ENCODE results near the gene PDZRN3. TPM values are rescaled to one million over a fixed set of nuclear protein-coding genes. Genes with fewer than 3 reads are reported as not detected.

The PDZRN3 gene
- total and polyA plus RNA-seq, 2 of the 13 experiments (the other 11 are each of a cell fraction or from before 2014, with no cell fraction given): not detected

- no peaks in the 10 kb centered on the region for H3K4me1 ChIP-seq (ENCODE audit: insufficient read depth, low read length)
- H3K4me3 ChIP-seq (replicated peaks in 1 of 3; ENCODE audit: insufficient read depth in 1 of 3, low read depth in 2 of 3, low read length in 3 of 3): no peak overlapping the region
- H4K20me1 ChIP-seq (ENCODE audit: insufficient read depth, low read length): no peaks in the 10 kb centered on the region
- TF ChIP-seq CC2D1A (CRISPR knock-in tag; IDR thresholded peaks at IDR 0.05): no peak
- TF ChIP-seq AGO2 (optimal IDR thresholded peaks at IDR 0.05; ENCODE audit: low read depth, low read length): no peak
- TF ChIP-seq, protein P1, sequence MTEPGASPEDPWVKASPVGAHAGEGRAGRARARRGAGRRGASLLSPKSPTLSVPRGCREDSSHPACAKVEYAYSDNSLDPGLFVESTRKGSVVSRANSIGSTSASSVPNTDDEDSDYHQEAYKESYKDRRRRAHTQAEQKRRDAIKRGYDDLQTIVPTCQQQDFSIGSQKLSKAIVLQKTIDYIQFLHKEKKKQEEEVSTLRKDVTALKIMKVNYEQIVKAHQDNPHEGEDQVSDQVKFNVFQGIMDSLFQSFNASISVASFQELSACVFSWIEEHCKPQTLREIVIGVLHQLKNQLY (CRISPR knock-in tag; IDR thresholded peaks at IDR 0.05): no peak
- no peak for TF ChIP-seq ZNF749 (CRISPR knock-in tag; IDR thresholded peaks at IDR 0.05; ENCODE audit: borderline replicate concordance)
- TF ChIP-seq PAX8 (CRISPR knock-in tag; IDR thresholded peaks at IDR 0.05; ENCODE audit: borderline replicate concordance): no peak
- TF ChIP-seq REXO4 (CRISPR knock-in tag; IDR thresholded peaks at IDR 0.05; ENCODE audit: borderline replicate concordance): no peak
- TF ChIP-seq IRX3 (CRISPR knock-in tag; IDR thresholded peaks at IDR 0.05; ENCODE audit: borderline replicate concordance, low read depth): no peak
- no peak for TF ChIP-seq BCLAF1 (IDR thresholded peaks at IDR 0.05)
- no peak for TF ChIP-seq ZBTB46 (CRISPR knock-in tag; IDR thresholded peaks at IDR 0.05; ENCODE audit: borderline replicate concordance)
- TF ChIP-seq ZNF777 (CRISPR knock-in tag; IDR thresholded peaks at IDR 0.05): no peak
- no peak for TF ChIP-seq ZNF343 (CRISPR knock-in tag; IDR thresholded peaks at IDR 0.05)
- H3K9ac ChIP-seq (ENCODE audit: insufficient read depth, low read depth, low read length): no peak overlapping the region
- WGBS (ENCODE audit: low lambda C conversion rate): 40% methylated on average over 3 of the region's 3 CpGs
- BruUV-seq (replicated peaks): no TSS peak
- H2AFZ ChIP-seq (ENCODE audit: low read length): no peak overlapping the region
- ChIA-PET CTCF (ENCODE audit: low intra/inter-chr PET ratio, low total read pairs) (no interaction called here), POLR2A (no interaction called here)
- no peaks in the 10 kb centered on the region for H3K27me3 ChIP-seq (ENCODE audit: control insufficient read depth in 1 of 2, insufficient read depth in 2 of 2, low read length in 2 of 2)
- H3K4me2 ChIP-seq (ENCODE audit: low read depth, low read length): no peak overlapping the region
- FAIRE-seq: no peak
- no peaks in the 10 kb centered on the region for H3K79me2 ChIP-seq (ENCODE audit: insufficient read depth, low read length)
- H3K36me3 ChIP-seq (replicated peaks in 1 of 2; ENCODE audit: control insufficient read depth in 1 of 2, insufficient read depth in 2 of 2, low read length in 2 of 2): no peaks in the 10 kb centered on the region
- no peak overlapping the region for H3K27ac ChIP-seq (ENCODE audit: extremely low read length, insufficient read depth, low read length)
- in situ Hi-C loops (cut with HindIII; ENCODE audit: extremely low pct_ligation_motif_present, low pct_unique_long_range_greater_than_20kb) (no loop called here), intact Hi-C loops (cut with micrococcal nuclease; ENCODE audit: unreplicated experiment) (no loop called here)
- no peaks in the 10 kb centered on the region for H3K9me3 ChIP-seq (ENCODE audit: low read length)
- ATAC-seq: no peak
- no peak for DNase-seq (ENCODE audit: low spot score)
These were observed 142.9 kb downstream of the PDZRN3 start for GRCh38 chr3:73481888-73482287.

All from HepG2 (cell line).